HepG2 (cell line): ENCODE results near the gene ECHS1. TPM values are rescaled to one million over a fixed set of nuclear protein-coding genes. Genes with fewer than 3 reads are reported as not detected.

Experiments used
- FIP1L1 ChIP-seq: fragments of 200-400 bp; formaldehyde crosslinking; IDR thresholded peaks from 2 replicates; pipeline ENCODE4 v1.6.1; 2018; ENCODE audit warnings: low read depth, mild to moderate bottlenecking, low read length, moderate library complexity, borderline replicate concordance; ENCODE audit not compliant: insufficient read depth
- GABPB1 ChIP-seq: IDR thresholded peaks from 2 replicates; pipeline ENCODE4 v1.6.1; 2016; ENCODE audit warnings: mild to moderate bottlenecking, missing genetic modification reagents, moderate library complexity, missing compliant biosample characterization
- HNRNPK ChIP-seq: fragments of 200-400 bp; formaldehyde crosslinking; IDR thresholded peaks from 2 replicates; pipeline ENCODE4 v1.6.1; 2018; ENCODE audit warnings: low read length, low read depth, moderate library complexity, mild to moderate bottlenecking; ENCODE audit not compliant: poor library complexity, severe bottlenecking
- HNRNPL ChIP-seq: fragments of 200-400 bp; formaldehyde crosslinking; IDR thresholded peaks from 2 replicates; pipeline ENCODE4 v1.6.1; 2017; ENCODE audit warnings: mild to moderate bottlenecking, low read depth, low read length
- SYNCRIP ChIP-seq: fragments of 200-400 bp; formaldehyde crosslinking; IDR thresholded peaks from 2 replicates; pipeline ENCODE4 v1.6.1; 2018; ENCODE audit warnings: mild to moderate bottlenecking, low read depth, low read length; ENCODE audit not compliant: insufficient read depth
- U2AF2 ChIP-seq: fragments of 200-400 bp; formaldehyde crosslinking; IDR thresholded peaks from 2 replicates; pipeline ENCODE4 v1.6.1; 2017; ENCODE audit warnings: low read depth, mild to moderate bottlenecking, low read length
- YY1 ChIP-seq: IDR thresholded peaks from 2 replicates; pipeline ENCODE4 v1.6.1; 2011; ENCODE audit warnings: low read length, low read depth, moderate library complexity, mild to moderate bottlenecking; ENCODE audit not compliant: insufficient read depth, insufficient replicate concordance
- ZNF138 ChIP-seq: sonication (generic); formaldehyde crosslinking; IDR thresholded peaks from 2 replicates; pipeline ENCODE4 v1.5.0; 2020; ENCODE audit warnings: mild to moderate bottlenecking, low read depth, missing genetic modification reagents
- ZNF281 ChIP-seq: sonication (generic); formaldehyde crosslinking; IDR thresholded peaks from 2 replicates; pipeline ENCODE4 v1.4.0; 2020; ENCODE audit warnings: missing genetic modification reagents, borderline replicate concordance
- ZNF496 ChIP-seq: sonication (generic); formaldehyde crosslinking; IDR thresholded peaks from 2 replicates; pipeline ENCODE4 v1.8.1; 2023; ENCODE audit warnings: mild to moderate bottlenecking, moderate library complexity, missing genetic modification reagents; ENCODE audit not compliant: insufficient replicate concordance
- ZNF564 ChIP-seq: sonication (generic); formaldehyde crosslinking; IDR thresholded peaks from 2 replicates; pipeline ENCODE4 v1.8.1; 2023; ENCODE audit warnings: mild to moderate bottlenecking, missing genetic modification reagents
- ZNF839 ChIP-seq: sonication (generic); formaldehyde crosslinking; IDR thresholded peaks from 2 replicates; pipeline ENCODE4 v1.4.0; 2020; ENCODE audit warnings: missing genetic modification reagents, mild to moderate bottlenecking, borderline replicate concordance
- ZSCAN5A ChIP-seq: sonication (generic); formaldehyde crosslinking; IDR thresholded peaks from 2 replicates; pipeline ENCODE4 v1.8.0; 2022; ENCODE audit warnings: mild to moderate bottlenecking, missing genetic modification reagents, borderline replicate concordance
- polyA plus RNA-seq, 8 experiments: library from polyadenylated mRNA; depleted of rRNA in 3 of 8; stranded (reverse) in 7 of 8; unstranded in 1 of 8; fragments of >200 nt; fragmentation: Illumina TruSeq in 4 of 8; extraction: Trizol in 4 of 8; gene quantifications; 2 replicates each; pipeline versions ENCODE4 v1.2.1 to v1.2.3, GENCODE V29; 2011 to 2016; ENCODE audit warnings: low read depth in 4 of 8, missing spikeins in 1 of 8, mixed read lengths in 1 of 8; ENCODE audit not compliant: insufficient read depth in 1 of 8
- total RNA-seq, 5 experiments: library from RNA; depleted of rRNA; stranded (reverse); fragments of >200 nt; fragmentation: Illumina TruSeq; extraction: Trizol; gene quantifications; 2 replicates each; pipeline ENCODE4 v1.2.3, GENCODE V29; 2016; ENCODE audit warnings: low read depth in 1 of 5
- TF ChIP-seq, protein P1 (sequence below): sonication (generic); formaldehyde crosslinking; IDR thresholded peaks from 2 replicates; pipeline ENCODE4 v1.4.0; 2020; ENCODE audit warnings: mild to moderate bottlenecking, missing genetic modification reagents
- TF ChIP-seq, protein P2 (sequence below): sonication (generic); formaldehyde crosslinking; IDR thresholded peaks from 2 replicates; pipeline ENCODE4 v1.5.0; 2020; ENCODE audit warnings: mild to moderate bottlenecking, missing genetic modification reagents
- TF ChIP-seq, protein P3 (sequence below): sonication (generic); formaldehyde crosslinking; IDR thresholded peaks from 2 replicates; pipeline ENCODE4 v1.5.1; 2020; ENCODE audit warnings: missing genetic modification reagents, mild to moderate bottlenecking, borderline replicate concordance

ECHS1 gene
- total and polyA plus RNA-seq, 2 of the 13 experiments (the other 11 are each of a cell fraction or from before 2014, with no cell fraction given) = 32.7 to 195 TPM

GRCh38 chr10:133359554-133359971 lies 13.6 kb downstream of the ECHS1 start (continued):
- TF ChIP-seq SYNCRIP (no peak), ZNF564 (no peak), U2AF2 (no peak), ZNF281 (no peak), YY1 (peak; percentile 65), ZNF138 (CRISPR knock-in tag) (no peak), ZSCAN5A (no peak), GABPB1 (CRISPR knock-in tag) (no peak), HNRNPK (no peak), ZNF839 (CRISPR knock-in tag) (no peak), FIP1L1 (no peak), HNRNPL (no peak), ZNF496 (CRISPR knock-in tag) (no peak)
- TF ChIP-seq, protein P1, sequence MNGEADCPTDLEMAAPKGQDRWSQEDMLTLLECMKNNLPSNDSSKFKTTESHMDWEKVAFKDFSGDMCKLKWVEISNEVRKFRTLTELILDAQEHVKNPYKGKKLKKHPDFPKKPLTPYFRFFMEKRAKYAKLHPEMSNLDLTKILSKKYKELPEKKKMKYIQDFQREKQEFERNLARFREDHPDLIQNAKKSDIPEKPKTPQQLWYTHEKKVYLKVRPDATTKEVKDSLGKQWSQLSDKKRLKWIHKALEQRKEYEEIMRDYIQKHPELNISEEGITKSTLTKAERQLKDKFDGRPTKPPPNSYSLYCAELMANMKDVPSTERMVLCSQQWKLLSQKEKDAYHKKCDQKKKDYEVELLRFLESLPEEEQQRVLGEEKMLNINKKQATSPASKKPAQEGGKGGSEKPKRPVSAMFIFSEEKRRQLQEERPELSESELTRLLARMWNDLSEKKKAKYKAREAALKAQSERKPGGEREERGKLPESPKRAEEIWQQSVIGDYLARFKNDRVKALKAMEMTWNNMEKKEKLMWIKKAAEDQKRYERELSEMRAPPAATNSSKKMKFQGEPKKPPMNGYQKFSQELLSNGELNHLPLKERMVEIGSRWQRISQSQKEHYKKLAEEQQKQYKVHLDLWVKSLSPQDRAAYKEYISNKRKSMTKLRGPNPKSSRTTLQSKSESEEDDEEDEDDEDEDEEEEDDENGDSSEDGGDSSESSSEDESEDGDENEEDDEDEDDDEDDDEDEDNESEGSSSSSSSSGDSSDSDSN (CRISPR knock-in tag) = peak; percentile 57
- TF ChIP-seq, protein P2, sequence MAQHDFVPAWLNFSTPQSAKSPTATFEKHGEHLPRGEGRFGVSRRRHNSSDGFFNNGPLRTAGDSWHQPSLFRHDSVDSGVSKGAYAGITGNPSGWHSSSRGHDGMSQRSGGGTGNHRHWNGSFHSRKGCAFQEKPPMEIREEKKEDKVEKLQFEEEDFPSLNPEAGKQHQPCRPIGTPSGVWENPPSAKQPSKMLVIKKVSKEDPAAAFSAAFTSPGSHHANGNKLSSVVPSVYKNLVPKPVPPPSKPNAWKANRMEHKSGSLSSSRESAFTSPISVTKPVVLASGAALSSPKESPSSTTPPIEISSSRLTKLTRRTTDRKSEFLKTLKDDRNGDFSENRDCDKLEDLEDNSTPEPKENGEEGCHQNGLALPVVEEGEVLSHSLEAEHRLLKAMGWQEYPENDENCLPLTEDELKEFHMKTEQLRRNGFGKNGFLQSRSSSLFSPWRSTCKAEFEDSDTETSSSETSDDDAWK = no peak
- TF ChIP-seq, protein P3, sequence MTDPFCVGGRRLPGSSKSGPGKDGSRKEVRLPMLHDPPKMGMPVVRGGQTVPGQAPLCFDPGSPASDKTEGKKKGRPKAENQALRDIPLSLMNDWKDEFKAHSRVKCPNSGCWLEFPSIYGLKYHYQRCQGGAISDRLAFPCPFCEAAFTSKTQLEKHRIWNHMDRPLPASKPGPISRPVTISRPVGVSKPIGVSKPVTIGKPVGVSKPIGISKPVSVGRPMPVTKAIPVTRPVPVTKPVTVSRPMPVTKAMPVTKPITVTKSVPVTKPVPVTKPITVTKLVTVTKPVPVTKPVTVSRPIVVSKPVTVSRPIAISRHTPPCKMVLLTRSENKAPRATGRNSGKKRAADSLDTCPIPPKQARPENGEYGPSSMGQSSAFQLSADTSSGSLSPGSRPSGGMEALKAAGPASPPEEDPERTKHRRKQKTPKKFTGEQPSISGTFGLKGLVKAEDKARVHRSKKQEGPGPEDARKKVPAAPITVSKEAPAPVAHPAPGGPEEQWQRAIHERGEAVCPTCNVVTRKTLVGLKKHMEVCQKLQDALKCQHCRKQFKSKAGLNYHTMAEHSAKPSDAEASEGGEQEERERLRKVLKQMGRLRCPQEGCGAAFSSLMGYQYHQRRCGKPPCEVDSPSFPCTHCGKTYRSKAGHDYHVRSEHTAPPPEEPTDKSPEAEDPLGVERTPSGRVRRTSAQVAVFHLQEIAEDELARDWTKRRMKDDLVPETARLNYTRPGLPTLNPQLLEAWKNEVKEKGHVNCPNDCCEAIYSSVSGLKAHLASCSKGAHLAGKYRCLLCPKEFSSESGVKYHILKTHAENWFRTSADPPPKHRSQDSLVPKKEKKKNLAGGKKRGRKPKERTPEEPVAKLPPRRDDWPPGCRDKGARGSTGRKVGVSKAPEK = no peak
